K562 (cell line): ENCODE data around the gene RERE. TPM values are rescaled to one million over a fixed set of nuclear protein-coding genes. Genes with fewer than 3 reads are reported as not detected.

ENCODE experiments used
- ATAC-seq: fragments of 200-7000 bp; cut with Tn5 transposase; 3 replicates; pipeline ENCODE4 v1.9.1; 2020; ENCODE audit warnings: moderate library complexity
- BruUV-seq: library from RNA; stranded (reverse); fragments of 400-500 nt; replicated peaks from 2 replicates; lab custom pipeline; 2021; lab: Mats Ljungman, UMichigan
- CTCF ChIA-PET: fragments of 300-600 bp; formaldehyde crosslinking; extraction: SDS; loops from one replicate; lab custom pipeline; 2021; ENCODE audit warnings: low intra/inter-chr PET ratio; lab: Yijun Ruan, JAX
- POLR2A ChIA-PET: fragments of 300-600, 350-650 bp; sonication (Branson Sonifier 250); formaldehyde crosslinking; extraction: SDS; loops from one replicate; lab custom pipeline; 2021; ENCODE audit warnings: antibody characterized with exemption, inconsistent platforms; lab: Yijun Ruan, JAX
- DNase-seq, 4 experiments: peaks; one replicate each; pipeline versions ENCODE4 v3.0.0 to v3.0.0-alpha.2; 2011 to 2018; ENCODE audit warnings: low spot score in 3 of 4, mixed read lengths in 3 of 4; ENCODE audit errors: extremely low read depth in 1 of 4
- FAIRE-seq: peaks from 2 replicates; lab custom pipeline; 2011; peaks lifted over from hg19 to GRCh38; lab: Jason Lieb, UNC
- H2AFZ ChIP-seq: 2 replicates; pipeline ENCODE4 v1.6.0; 2011; ENCODE audit warnings: low read depth, low read length, control low read depth, inconsistent platforms
- H3K27ac ChIP-seq: fragments of 200-600 bp; 3 replicates; pipeline ENCODE4 v1.8.0; 2011; ENCODE audit warnings: low read depth, mild to moderate bottlenecking, control low read depth, inconsistent platforms, low read length, moderate library complexity, mixed read lengths; ENCODE audit errors: extremely low read depth
- H3K27me3 ChIP-seq, 2 experiments: fragments of 300-600 bp in 1 of 2; 2 replicates in 1 of 2; 3 replicates in 1 of 2; pipeline versions ENCODE4 v1.6.0 to v1.8.0; 2011; ENCODE audit warnings: inconsistent platforms in 2 of 2, low read length in 2 of 2, mild to moderate bottlenecking in 1 of 2, mixed read lengths in 1 of 2, moderate library complexity in 1 of 2; ENCODE audit not compliant: control insufficient read depth in 2 of 2, insufficient read depth in 2 of 2
- H3K36me3 ChIP-seq: fragments of 300-600 bp; 3 replicates; pipeline ENCODE4 v1.8.0; 2011; ENCODE audit warnings: mild to moderate bottlenecking, low read length, inconsistent platforms; ENCODE audit not compliant: control insufficient read depth, insufficient read depth
- H3K4me1 ChIP-seq, 2 experiments: fragments of 200-600 bp in 1 of 2; replicated peaks in 1 of 2; 2 replicates in 1 of 2; 3 replicates in 1 of 2; pipeline versions ENCODE4 v1.5.1 to v1.8.0; 2011; ENCODE audit warnings: inconsistent platforms in 2 of 2, low read length in 2 of 2, mild to moderate bottlenecking in 1 of 2, mixed read lengths in 1 of 2, moderate library complexity in 1 of 2; ENCODE audit not compliant: control insufficient read depth in 2 of 2, insufficient read depth in 2 of 2
- H3K4me2 ChIP-seq: 2 replicates; pipeline ENCODE4 v1.6.1; 2011; ENCODE audit warnings: low read length, control low read depth, inconsistent platforms, mixed read lengths; ENCODE audit not compliant: insufficient read depth
- H3K4me3 ChIP-seq: fragments of 200-600 bp; sonication (generic), shearing (Covaris generic); 2 replicates; pipeline ENCODE4 v1.5.1; 2016; ENCODE audit warnings: control low read depth, inconsistent platforms
- H3K79me2 ChIP-seq: fragments of 200-600 bp; 3 replicates; pipeline ENCODE4 v1.8.0; 2011; ENCODE audit warnings: low read length, inconsistent platforms; ENCODE audit not compliant: control insufficient read depth, insufficient read depth
- H3K9ac ChIP-seq, 2 experiments: 2 replicates each; pipeline versions ENCODE4 v1.6.0 to v1.6.1; 2011; ENCODE audit warnings: low read depth in 2 of 2, low read length in 2 of 2, control low read depth in 1 of 2, inconsistent platforms in 1 of 2, mild to moderate bottlenecking in 1 of 2, mixed read lengths in 1 of 2; ENCODE audit not compliant: insufficient read depth in 1 of 2
- H3K9me1 ChIP-seq: one replicate; pipeline ENCODE4 v1.6.0; 2011; ENCODE audit warnings: inconsistent platforms, mild to moderate bottlenecking, low read length, moderate library complexity; ENCODE audit not compliant: control insufficient read depth, insufficient read depth
- H3K9me3 ChIP-seq: replicated peaks from 2 replicates; pipeline ENCODE4 v1.5.1; 2011; ENCODE audit warnings: low read depth, low read length, inconsistent platforms; ENCODE audit not compliant: control insufficient read depth, insufficient read depth
- H4K20me1 ChIP-seq: replicated peaks from 2 replicates; pipeline ENCODE4 v1.6.1; 2011; ENCODE audit warnings: low read length, inconsistent platforms, mixed read lengths; ENCODE audit not compliant: control insufficient read depth, insufficient read depth
- BACH1 ChIP-seq: fragments of 200-800 bp; sonication (Bioruptor generic); IDR thresholded peaks from 2 replicates; pipeline ENCODE4 v1.6.1; 2016; ENCODE audit warnings: missing genetic modification characterization, missing compliant biosample characterization
- BCL6 ChIP-seq: fragments of 250-450 bp; sonication (Bioruptor Pico); IDR thresholded peaks from 2 replicates; pipeline ENCODE4 v1.4.0; 2020
- CTCF ChIP-seq, 3 experiments: IDR thresholded peaks in 2 of 3; conservative IDR thresholded peaks in 1 of 3; 2 replicates each; pipeline ENCODE4 v1.5.1; 2011 to 2012; ENCODE audit warnings: low read length in 3 of 3, mild to moderate bottlenecking in 3 of 3, control low read depth in 2 of 3, improper control_type of control experiment in 1 of 3, inconsistent platforms in 1 of 3, low read depth in 1 of 3, mixed read lengths in 1 of 3, moderate library complexity in 1 of 3; ENCODE audit not compliant: insufficient read depth in 2 of 3
- JUNB ChIP-seq: fragments of 450-650 bp; formaldehyde crosslinking; conservative IDR thresholded peaks from 2 replicates; pipeline ENCODE4 v1.4.0; 2020; ENCODE audit warnings: mild to moderate bottlenecking
- MXD1 ChIP-seq: fragments of 250-450 bp; sonication (Bioruptor Pico); IDR thresholded peaks from 2 replicates; pipeline ENCODE4 v1.8.0; 2021; ENCODE audit warnings: borderline replicate concordance, mild to moderate bottlenecking, moderate library complexity; ENCODE audit not compliant: poor library complexity, severe bottlenecking
- SETDB1 ChIP-seq: IDR thresholded peaks from one replicate; pipeline ENCODE4 v1.6.1; 2012; ENCODE audit warnings: low read length, control low read depth, inconsistent platforms
- USF1 ChIP-seq: sonication (generic); formaldehyde crosslinking; IDR thresholded peaks from 2 replicates; pipeline ENCODE4 v1.9.0; 2022; ENCODE audit warnings: mild to moderate bottlenecking, missing genetic modification reagents
- YY1 ChIP-seq, 3 experiments: IDR thresholded peaks; 2 replicates each; pipeline ENCODE4 v1.6.1; 2011; ENCODE audit warnings: low read length in 2 of 3, mild to moderate bottlenecking in 2 of 3, moderate library complexity in 2 of 3, borderline replicate concordance in 1 of 3, control low read depth in 1 of 3, low read depth in 1 of 3; ENCODE audit not compliant: insufficient read depth in 3 of 3, insufficient replicate concordance in 2 of 3, control insufficient read depth in 1 of 3, insufficient read length in 1 of 3; ENCODE audit errors: extremely low read depth in 1 of 3
- WGBS: fragments of 100-300 bp; shearing (Covaris generic); methylation state at CpG from one replicate; pipeline ENCODE4 v1.1.6; 2016; ENCODE audit warnings: low coverage, mixed read lengths; ENCODE audit not compliant: insufficient coverage; ENCODE audit errors: missing lambda C conversion rate; 5-methylcytosine and 5-hydroxymethylcytosine counted together
- in situ Hi-C: fragments of 300-500 bp; cut with MboI; formaldehyde crosslinking; loops from 4 replicates; pipeline ENCODE4 v1.15.0; 2018; ENCODE audit warnings: inconsistent platforms, mixed read lengths
- intact Hi-C: fragments of 100-400 bp; cut with micrococcal nuclease; formaldehyde crosslinking; loops from 2 replicates; pipeline ENCODE4 v1.14.2; 2022
- polyA plus RNA-seq, 8 experiments: library from polyadenylated mRNA; depleted of rRNA in 4 of 8; stranded (reverse) in 5 of 8; unstranded in 3 of 8; fragments of >200 nt; fragmentation: Nextera tagmentation in 2 of 8; fragmentation: Illumina TruSeq in 1 of 8; extraction: Ambion mirVana in 2 of 8; extraction: Trizol in 1 of 8; gene quantifications; 2 replicates each; pipeline versions ENCODE4 v1.2.1 to v1.2.3, GENCODE V29; 2011 to 2014; ENCODE audit warnings: inconsistent platforms in 1 of 8, missing spikeins in 1 of 8
- total RNA-seq, 7 experiments: library from RNA; depleted of rRNA in 6 of 7; stranded (reverse); fragments of >200 nt in 6 of 7; fragmentation: Illumina TruSeq in 2 of 7; extraction: Trizol in 2 of 7; gene quantifications; 2 replicates each; pipeline versions ENCODE4 v1.2.1 to v1.2.3, GENCODE V29; 2011 to 2021; ENCODE audit warnings: low replicate concordance in 1 of 7

Gene RERE
- total and polyA plus RNA-seq, 9 of the 15 experiments (the other 6 are each of a cell fraction or from before 2014, with no cell fraction given) = 3.0 to 51.5 (median 13.4) TPM

- no peak for TF ChIP-seq SETDB1
- TF ChIP-seq USF1 (CRISPR knock-in tag) = no peak
- TF ChIP-seq JUNB (CRISPR knock-in tag) = no peak
- TF ChIP-seq, all 486 proteins: peak for 0
These were observed 188.0 kb downstream of the RERE start (continued) for GRCh38 chr1:8629241-8630091.

- Histone ChIP-seq H4K20me1 (peaks cover 72% of the 10 kb centered on the region), H3K9ac (no peak overlapping the region), H3K4me1 (peaks cover 7 to 14% of the 10 kb centered on the region in 2 experiments; a peak in 3 of 5 replicates), H3K79me2 (peaks cover 29% of the 10 kb centered on the region; the same call in 2 of the 3 replicates), H3K9me3 (no peaks in the 10 kb centered on the region), H3K9me1 (peaks cover 3% of the 10 kb centered on the region), H3K27ac (no peak overlapping the region), H3K27me3 (no peaks in the 10 kb centered on the region), H3K4me3 (no peak overlapping the region), H3K4me2 (no peak overlapping the region), H3K36me3 (no peaks in the 10 kb centered on the region), H2AFZ (no peak overlapping the region)
- ATAC-seq (no peak), FAIRE-seq (no peak), DNase-seq (no peak)
- whole genome bisulfite sequencing = 41% methylated on average over 2 of the region's 2 CpGs
- BruUV-seq = no TSS peak
- ChIA-PET POLR2A (interaction anchor here (0.9 to 1.6 kb wide), 2 partner anchors 9 to 263 kb away, joined by 3 to 7 read pairs; no protein-coding TSS in a partner anchor), CTCF (no interaction called here)
- in situ Hi-C loops = no loop called here
- intact Hi-C loops = no loop called here
- TF ChIP-seq CTCF (IDR thresholded peaks at IDR 0.05 in 2 of 3, conservative IDR thresholded peaks at IDR 0.05 in 1 of 3; ENCODE audit: insufficient read depth in 2 of 3, low read depth in 1 of 3, low read length in 3 of 3) (no peak), YY1 (IDR thresholded peaks at IDR 0.05; ENCODE audit: borderline replicate concordance in 1 of 3, control insufficient read depth in 1 of 3, extremely low read depth in 1 of 3, insufficient read depth in 3 of 3, insufficient read length in 1 of 3, insufficient replicate concordance in 2 of 3, low read depth in 1 of 3, low read length in 2 of 3) (no peak), BCL6 (CRISPR knock-in tag) (no peak), BACH1 (no peak), MXD1 (no peak)
These were observed 188.8 kb downstream of the RERE start for GRCh38 chr1:8628606-8629005.
